Mesendoderm (in vitro differentiated cells): ENCODE measurements around the gene HTT.

Experiments used
- DNase-seq: peaks from one replicate; pipeline ENCODE4 v3.0.0; 2013
- H2AK5ac ChIP-seq: 2 replicates; pipeline ENCODE4 v1.6.1; 2013; ENCODE audit warnings: low read length, inconsistent platforms
- H2BK120ac ChIP-seq: 2 replicates; pipeline ENCODE4 v1.6.1; 2013; ENCODE audit warnings: low read depth, mild to moderate bottlenecking, low read length, moderate library complexity, mixed read lengths
- H2BK15ac ChIP-seq: replicated peaks from 2 replicates; pipeline ENCODE4 v1.6.1; 2013; ENCODE audit warnings: low read depth, mild to moderate bottlenecking, moderate library complexity
- H2BK5ac ChIP-seq: 2 replicates; pipeline ENCODE4 v1.6.1; 2013; ENCODE audit warnings: low read length, inconsistent platforms
- H3K18ac ChIP-seq: 2 replicates; pipeline ENCODE4 v1.6.1; 2013; ENCODE audit warnings: mild to moderate bottlenecking, low read length, mixed read lengths
- H3K23ac ChIP-seq: one replicate; pipeline ENCODE4 v1.6.1; 2013; ENCODE audit warnings: low read length
- H3K27ac ChIP-seq: 2 replicates; pipeline ENCODE4 v1.5.1; 2013; ENCODE audit warnings: low read depth, mild to moderate bottlenecking, inconsistent platforms, low read length, moderate library complexity
- H3K27me3 ChIP-seq: 2 replicates; pipeline ENCODE4 v1.6.1; 2013; ENCODE audit warnings: low read length, control low read depth, mild to moderate bottlenecking, inconsistent platforms; ENCODE audit not compliant: insufficient read depth, poor library complexity
- H3K36me3 ChIP-seq: 2 replicates; pipeline ENCODE4 v1.6.1; 2013; ENCODE audit warnings: low read length, inconsistent platforms; ENCODE audit not compliant: control insufficient read depth, insufficient read depth
- H3K4ac ChIP-seq: one replicate; pipeline ENCODE4 v1.6.1; 2013; ENCODE audit warnings: low read depth, mild to moderate bottlenecking, low read length, moderate library complexity
- H3K4me1 ChIP-seq: 2 replicates; pipeline ENCODE4 v1.6.1; 2013; ENCODE audit warnings: low read depth, low read length, inconsistent platforms; ENCODE audit not compliant: control insufficient read depth
- H3K4me2 ChIP-seq: 2 replicates; pipeline ENCODE4 v1.6.1; 2013; ENCODE audit warnings: low read length
- H3K4me3 ChIP-seq: 2 replicates; pipeline ENCODE4 v1.5.1; 2013; ENCODE audit warnings: mild to moderate bottlenecking, low read length
- H3K56ac ChIP-seq: one replicate; pipeline ENCODE4 v1.6.1; 2013; ENCODE audit warnings: low read length
- H3K79me1 ChIP-seq: 2 replicates; pipeline ENCODE4 v1.6.1; 2013; ENCODE audit warnings: low read length, inconsistent platforms
- H3K79me2 ChIP-seq: 2 replicates; pipeline ENCODE4 v1.6.1; 2013; ENCODE audit warnings: mild to moderate bottlenecking, low read length; ENCODE audit not compliant: control insufficient read depth, insufficient read depth
- H3K9ac ChIP-seq: 2 replicates; pipeline ENCODE4 v1.6.1; 2013; ENCODE audit warnings: low read length, inconsistent platforms
- H4K5ac ChIP-seq: one replicate; pipeline ENCODE4 v1.6.1; 2013; ENCODE audit warnings: low read length
- H4K8ac ChIP-seq: one replicate; pipeline ENCODE4 v1.6.1; 2013; ENCODE audit warnings: low read depth, mild to moderate bottlenecking, control low read depth, low read length, moderate library complexity
- WGBS: extraction: QIAGEN DNeasy Blood & Tissue Kit; methylation state at CpG from one replicate; pipeline ENCODE4 v1.1.7; 2013; ENCODE audit warnings: low lambda C conversion rate, missing lambda C conversion rate; ENCODE audit not compliant: insufficient coverage; ENCODE audit errors: extremely low coverage; 5-methylcytosine and 5-hydroxymethylcytosine counted together

Gene HTT

GRCh38 chr4:3253808-3254207 is 179.3 kb downstream of the HTT start:
- Histone ChIP-seq H3K4ac (no peak overlapping the region), H3K4me3 (no peak overlapping the region), H2BK15ac (no peak overlapping the region), H3K27ac (no peak overlapping the region), H3K36me3 (no peaks in the 10 kb centered on the region), H3K18ac (no peak overlapping the region), H3K79me1 (no peaks in the 10 kb centered on the region), H3K79me2 (no peaks in the 10 kb centered on the region), H3K9ac (no peak overlapping the region), H2BK120ac (no peak overlapping the region), H3K4me1 (no peaks in the 10 kb centered on the region), H4K5ac (no peak overlapping the region), H3K23ac (no peak overlapping the region), H2BK5ac (no peak overlapping the region), H3K56ac (no peak overlapping the region), H3K4me2 (no peak overlapping the region), H4K8ac (no peak overlapping the region), H3K27me3 (no peaks in the 10 kb centered on the region), H2AK5ac (no peak overlapping the region)
- no CpG with 5 or more reads among the region's 13 CpGs for WGBS
- no peak for DNase-seq

DNA sequence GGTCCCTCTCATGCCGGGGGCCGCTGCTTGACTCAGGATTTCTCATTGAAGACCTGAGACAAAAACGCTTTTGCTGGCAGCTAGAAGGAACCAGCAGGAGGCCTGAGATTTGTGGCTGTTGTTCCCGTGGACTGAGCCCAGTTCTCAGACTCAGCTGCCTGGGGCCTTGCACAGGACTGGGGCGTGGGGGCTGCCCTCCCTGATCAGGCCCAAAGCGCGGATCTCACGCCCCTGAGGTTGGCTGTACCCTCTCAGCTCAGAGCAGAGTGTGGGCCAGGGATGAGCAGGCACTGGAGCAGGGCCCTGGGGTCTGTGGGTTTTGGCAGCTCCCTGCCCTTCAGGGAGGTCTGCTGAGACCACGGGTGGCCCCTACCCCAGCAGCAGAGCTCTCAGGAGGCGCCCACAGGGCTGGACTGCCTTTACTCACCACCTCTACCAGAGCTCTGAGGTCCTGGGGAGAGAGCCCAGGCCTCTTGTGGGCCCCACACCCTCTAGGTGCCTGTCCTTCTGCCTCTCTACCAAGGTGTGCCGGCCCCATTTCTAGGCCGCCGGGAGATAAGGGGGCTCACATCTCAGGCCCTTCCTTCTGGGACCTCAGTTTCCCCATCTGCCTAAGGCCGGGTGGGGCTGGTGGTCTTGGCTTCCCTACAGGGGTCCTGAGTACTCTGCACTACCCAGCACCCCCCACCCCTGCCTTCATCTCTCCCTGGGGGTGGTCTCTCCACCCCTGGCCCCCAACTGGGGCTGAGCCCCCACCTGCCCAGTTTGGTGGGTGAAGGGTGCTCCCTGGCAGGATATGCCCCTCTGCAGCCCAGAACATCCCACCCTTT is 180.0 kb downstream of the HTT start:
- no peak overlapping the region for H3K9ac ChIP-seq
- H3K79me2 ChIP-seq, result no peaks in the 10 kb centered on the region
- H3K23ac ChIP-seq, result no peak overlapping the region
- no CpG with 5 or more reads among the region's 14 CpGs for WGBS
- no peak overlapping the region for H3K4me2 ChIP-seq
- no peaks in the 10 kb centered on the region for H3K79me1 ChIP-seq
- H4K8ac ChIP-seq, result no peak overlapping the region
- H2BK5ac ChIP-seq, result no peak overlapping the region
- H3K36me3 ChIP-seq, result no peaks in the 10 kb centered on the region
- no peak overlapping the region for H3K27ac ChIP-seq
- H4K5ac ChIP-seq, result no peak overlapping the region
- no peak overlapping the region for H3K18ac ChIP-seq
- H2BK15ac ChIP-seq, result no peak overlapping the region
- no peak overlapping the region for H3K56ac ChIP-seq
- DNase-seq, result no peak
- H3K4me1 ChIP-seq, result no peaks in the 10 kb centered on the region
- no peak overlapping the region for H2AK5ac ChIP-seq
- no peak overlapping the region for H3K4me3 ChIP-seq
- H3K4ac ChIP-seq, result no peak overlapping the region
- no peak overlapping the region for H2BK120ac ChIP-seq
- no peaks in the 10 kb centered on the region for H3K27me3 ChIP-seq

DNA sequence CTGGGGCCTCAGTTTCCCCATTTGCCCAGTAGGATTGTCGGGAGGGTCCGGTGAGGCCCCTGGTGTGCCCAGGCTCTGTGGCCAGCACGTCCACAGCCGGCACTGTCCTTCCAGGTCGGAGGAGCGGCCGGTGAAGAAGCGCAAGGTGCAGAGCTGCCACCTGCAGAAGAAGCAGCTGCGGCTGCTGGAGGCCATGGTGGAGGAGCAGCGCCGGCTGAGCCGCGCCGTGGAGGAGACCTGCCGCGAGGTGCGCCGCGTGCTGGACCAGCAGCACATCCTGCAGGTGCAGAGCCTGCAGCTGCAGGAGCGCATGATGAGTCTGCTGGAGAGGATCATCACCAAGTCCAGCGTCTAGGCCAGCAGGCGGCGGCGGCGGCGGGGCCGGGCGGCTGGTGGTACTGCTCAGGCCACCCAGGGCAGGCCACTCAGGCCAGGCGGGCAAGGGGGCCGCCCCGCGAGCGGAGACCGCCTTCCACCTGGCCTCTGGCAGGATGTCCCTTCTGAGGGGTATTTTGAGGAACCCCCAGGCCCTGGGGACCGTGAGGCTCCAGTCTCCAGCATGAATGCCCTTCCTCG is 181.2 kb downstream of the HTT start:
- Histone ChIP-seq H3K4me3 (no peak overlapping the region), H3K18ac (no peak overlapping the region), H3K4me2 (no peak overlapping the region), H3K79me1 (no peaks in the 10 kb centered on the region), H2AK5ac (no peak overlapping the region), H3K79me2 (no peaks in the 10 kb centered on the region), H2BK15ac (no peak overlapping the region), H3K36me3 (no peaks in the 10 kb centered on the region), H3K27ac (no peak overlapping the region), H4K8ac (no peak overlapping the region), H4K5ac (no peak overlapping the region), H3K23ac (no peak overlapping the region), H2BK5ac (no peak overlapping the region), H3K4ac (no peak overlapping the region), H3K56ac (no peak overlapping the region), H2BK120ac (no peak overlapping the region), H3K9ac (no peak overlapping the region), H3K4me1 (no peaks in the 10 kb centered on the region), H3K27me3 (no peaks in the 10 kb centered on the region)
- no CpG with 5 or more reads among the region's 36 CpGs for WGBS
- DNase-seq, result no peak

GRCh38 chr4:3256230-3257102 is 182.0 kb downstream of the HTT start:
- Histone ChIP-seq H3K79me2 (no peaks in the 10 kb centered on the region), H3K36me3 (no peaks in the 10 kb centered on the region), H2AK5ac (no peak overlapping the region), H2BK15ac (no peak overlapping the region), H4K8ac (no peak overlapping the region), H3K9ac (no peak overlapping the region), H3K79me1 (no peaks in the 10 kb centered on the region), H3K4ac (no peak overlapping the region), H3K23ac (no peak overlapping the region), H2BK120ac (no peak overlapping the region), H2BK5ac (no peak overlapping the region), H3K4me2 (no peak overlapping the region), H3K4me1 (no peaks in the 10 kb centered on the region), H3K18ac (no peak overlapping the region), H3K4me3 (no peak overlapping the region), H3K56ac (no peak overlapping the region), H3K27me3 (no peaks in the 10 kb centered on the region), H3K27ac (no peak overlapping the region), H4K5ac (no peak overlapping the region)
- no CpG with 5 or more reads among the region's 21 CpGs for WGBS
- DNase-seq, result no peak

- Histone ChIP-seq H3K4me2 (no peak overlapping the region), H3K79me1 (no peaks in the 10 kb centered on the region), H3K9ac (no peak overlapping the region), H3K4ac (no peak overlapping the region), H4K8ac (no peak overlapping the region), H4K5ac (no peak overlapping the region), H2BK5ac (no peak overlapping the region), H3K27me3 (no peaks in the 10 kb centered on the region), H3K18ac (no peak overlapping the region), H2BK120ac (no peak overlapping the region), H3K79me2 (no peaks in the 10 kb centered on the region), H3K23ac (no peak overlapping the region), H3K36me3 (no peaks in the 10 kb centered on the region), H3K4me1 (no peaks in the 10 kb centered on the region), H3K27ac (no peak overlapping the region), H2AK5ac (no peak overlapping the region), H3K4me3 (no peak overlapping the region), H2BK15ac (no peak overlapping the region), H3K56ac (no peak overlapping the region)
- WGBS, result no CpG with 5 or more reads among the region's 9 CpGs
- DNase-seq, result no peak
Observed at GRCh38 chr4:3257103-3257555, 182.6 kb downstream of the HTT start.
